HepG2 (cell line): ENCODE measurements around the gene EREG. TPM values are rescaled to one million over a fixed set of nuclear protein-coding genes. Genes with fewer than 3 reads are reported as not detected.

Source experiments
- ATAC-seq: fragments of 200-7000 bp; cut with Tn5 transposase; 3 replicates; pipeline ENCODE4 v1.9.1; 2020; ENCODE audit warnings: mild to moderate bottlenecking, moderate library complexity
- BruUV-seq: library from RNA; stranded (reverse); fragments of 400-500 nt; replicated peaks from 2 replicates; lab custom pipeline; 2021; lab: Mats Ljungman, UMichigan
- CTCF ChIA-PET: fragments of 300-600 bp; formaldehyde crosslinking; extraction: SDS; loops from one replicate; lab custom pipeline; 2021; ENCODE audit warnings: low total read pairs, inconsistent platforms, low intra/inter-chr PET ratio; lab: Yijun Ruan, JAX
- POLR2A ChIA-PET: fragments of 350-600 bp; sonication (Branson Sonifier 250); formaldehyde crosslinking; loops from one replicate; lab custom pipeline; 2020; ENCODE audit warnings: antibody characterized with exemption, inconsistent platforms; lab: Yijun Ruan, JAX
- DNase-seq: peaks from one replicate; pipeline ENCODE4 v3.0.0-alpha.2; 2015; ENCODE audit warnings: low spot score
- FAIRE-seq: peaks from 3 replicates; lab custom pipeline; 2011; peaks lifted over from hg19 to GRCh38; lab: Jason Lieb, UNC
- H2AFZ ChIP-seq: one replicate; pipeline ENCODE4 v1.6.1; 2011; ENCODE audit warnings: low read length, inconsistent platforms
- H3K27ac ChIP-seq: fragments of 300-600 bp; 3 replicates; pipeline ENCODE4 v1.8.0; 2011; ENCODE audit warnings: mixed run types, mild to moderate bottlenecking, mixed read lengths, low read length, inconsistent platforms; ENCODE audit not compliant: insufficient read depth; ENCODE audit errors: extremely low read length
- H3K27me3 ChIP-seq, 2 experiments: fragments of 200-600 bp in 1 of 2; 2 replicates in 1 of 2; 3 replicates in 1 of 2; pipeline versions ENCODE4 v1.6.0 to v1.8.0; 2011; ENCODE audit warnings: low read length in 2 of 2, mild to moderate bottlenecking in 2 of 2, moderate library complexity in 2 of 2, inconsistent platforms in 1 of 2; ENCODE audit not compliant: insufficient read depth in 2 of 2, control insufficient read depth in 1 of 2
- H3K36me3 ChIP-seq, 2 experiments: fragments of 200-600 bp in 1 of 2; replicated peaks in 1 of 2; 2 replicates in 1 of 2; 3 replicates in 1 of 2; pipeline versions ENCODE4 v1.5.1 to v1.8.0; 2011; ENCODE audit warnings: low read length in 2 of 2, inconsistent platforms in 1 of 2; ENCODE audit not compliant: insufficient read depth in 2 of 2, control insufficient read depth in 1 of 2
- H3K4me1 ChIP-seq: 2 replicates; pipeline ENCODE4 v1.5.1; 2012; ENCODE audit warnings: low read length, inconsistent platforms; ENCODE audit not compliant: insufficient read depth
- H3K4me2 ChIP-seq: 2 replicates; pipeline ENCODE4 v1.6.0; 2011; ENCODE audit warnings: low read depth, low read length, inconsistent platforms
- H3K4me3 ChIP-seq, 3 experiments: fragments of 200-600 bp in 1 of 3; sonication (generic), shearing (Covaris generic) in 1 of 3; replicated peaks in 1 of 3; 2 replicates each; pipeline ENCODE4 v1.5.1; 2011 to 2016; ENCODE audit warnings: low read length in 3 of 3, inconsistent platforms in 2 of 3, low read depth in 2 of 3, mild to moderate bottlenecking in 2 of 3, control low read depth in 1 of 3, mixed read lengths in 1 of 3; ENCODE audit not compliant: insufficient read depth in 1 of 3
- H3K79me2 ChIP-seq: one replicate; pipeline ENCODE4 v1.6.1; 2011; ENCODE audit warnings: low read length, inconsistent platforms; ENCODE audit not compliant: insufficient read depth
- H3K9ac ChIP-seq: 2 replicates; pipeline ENCODE4 v1.6.0; 2011; ENCODE audit warnings: mild to moderate bottlenecking, low read depth, low read length, inconsistent platforms; ENCODE audit not compliant: insufficient read depth
- H3K9me3 ChIP-seq: 2 replicates; pipeline ENCODE4 v1.5.1; 2012; ENCODE audit warnings: mild to moderate bottlenecking, low read length
- H4K20me1 ChIP-seq: 2 replicates; pipeline ENCODE4 v1.6.0; 2011; ENCODE audit warnings: inconsistent platforms, mild to moderate bottlenecking, low read length, moderate library complexity; ENCODE audit not compliant: insufficient read depth
- AGO2 ChIP-seq: fragments of 200-400 bp; formaldehyde crosslinking; optimal IDR thresholded peaks from 2 replicates; pipeline ENCODE3; 2017; ENCODE audit warnings: mild to moderate bottlenecking, low read depth, low read length, moderate library complexity
- IKZF1 ChIP-seq: fragments of 450-650 bp; IDR thresholded peaks from 2 replicates; pipeline ENCODE4 v1.7.1; 2016
- JUN ChIP-seq: sonication (generic); formaldehyde crosslinking; IDR thresholded peaks from 2 replicates; pipeline ENCODE4 v1.4.0; 2020; ENCODE audit warnings: mild to moderate bottlenecking, missing genetic modification reagents
- NFYB ChIP-seq: sonication (generic); formaldehyde crosslinking; IDR thresholded peaks from 2 replicates; pipeline ENCODE4 v1.4.0; 2020; ENCODE audit warnings: missing genetic modification reagents
- SATB2 ChIP-seq: sonication (generic); formaldehyde crosslinking; IDR thresholded peaks from 2 replicates; pipeline ENCODE4 v1.5.0; 2020; ENCODE audit warnings: missing genetic modification reagents
- SRY ChIP-seq: sonication (generic); formaldehyde crosslinking; IDR thresholded peaks from 2 replicates; pipeline ENCODE4 v1.8.0; 2022; ENCODE audit warnings: mild to moderate bottlenecking, missing genetic modification reagents
- ZFP62 ChIP-seq: sonication (generic); formaldehyde crosslinking; IDR thresholded peaks from 2 replicates; pipeline ENCODE4 v1.4.0; 2020; ENCODE audit warnings: missing genetic modification reagents
- ZNF761 ChIP-seq: sonication (generic); formaldehyde crosslinking; conservative IDR thresholded peaks from 2 replicates; pipeline ENCODE4 v1.4.0; 2020; ENCODE audit warnings: mild to moderate bottlenecking, missing genetic modification reagents
- ZSCAN20 ChIP-seq: sonication (generic); formaldehyde crosslinking; IDR thresholded peaks from 2 replicates; pipeline ENCODE4 v1.4.0; 2020; ENCODE audit warnings: missing genetic modification reagents, mild to moderate bottlenecking, borderline replicate concordance
- WGBS: methylation state at CpG from one replicate; pipeline ENCODE4 v1.1.6; 2017; ENCODE audit warnings: low lambda C conversion rate; 5-methylcytosine and 5-hydroxymethylcytosine counted together
- in situ Hi-C: cut with HindIII; loops from 2 replicates; pipeline ENCODE4 v1.10.0; 2017; ENCODE audit warnings: low pct_unique_long_range_greater_than_20kb; ENCODE audit not compliant: extremely low pct_ligation_motif_present
- intact Hi-C: fragments of 100-400 bp; cut with micrococcal nuclease; formaldehyde crosslinking; loops from one replicate; pipeline ENCODE4 v1.10.0; 2022; ENCODE audit not compliant: unreplicated experiment
- polyA plus RNA-seq, 8 experiments: library from polyadenylated mRNA; depleted of rRNA in 3 of 8; stranded (reverse) in 7 of 8; unstranded in 1 of 8; fragments of >200 nt; fragmentation: Illumina TruSeq in 4 of 8; extraction: Trizol in 4 of 8; gene quantifications; 2 replicates each; pipeline versions ENCODE4 v1.2.1 to v1.2.3, GENCODE V29; 2011 to 2016; ENCODE audit warnings: low read depth in 4 of 8, missing spikeins in 1 of 8, mixed read lengths in 1 of 8; ENCODE audit not compliant: insufficient read depth in 1 of 8
- total RNA-seq, 5 experiments: library from RNA; depleted of rRNA; stranded (reverse); fragments of >200 nt; fragmentation: Illumina TruSeq; extraction: Trizol; gene quantifications; 2 replicates each; pipeline ENCODE4 v1.2.3, GENCODE V29; 2016; ENCODE audit warnings: low read depth in 1 of 5
- TF ChIP-seq, protein P1 (sequence below): sonication (generic); formaldehyde crosslinking; IDR thresholded peaks from 2 replicates; pipeline ENCODE4 v1.5.0; 2020; ENCODE audit warnings: mild to moderate bottlenecking, missing genetic modification reagents, moderate library complexity
- TF ChIP-seq, protein P2 (sequence below): sonication (generic); formaldehyde crosslinking; IDR thresholded peaks from 2 replicates; pipeline ENCODE4 v1.4.0; 2020; ENCODE audit warnings: missing genetic modification reagents, borderline replicate concordance
- TF ChIP-seq, protein P3 (sequence below): sonication (generic); formaldehyde crosslinking; IDR thresholded peaks from 2 replicates; pipeline ENCODE4; 2020; ENCODE audit warnings: missing genetic modification reagents, mild to moderate bottlenecking, borderline replicate concordance

EREG gene
- total and polyA plus RNA-seq, 2 of the 13 experiments (the other 11 are each of a cell fraction or from before 2014, with no cell fraction given), result 0.11 to 0.13 TPM

DNA sequence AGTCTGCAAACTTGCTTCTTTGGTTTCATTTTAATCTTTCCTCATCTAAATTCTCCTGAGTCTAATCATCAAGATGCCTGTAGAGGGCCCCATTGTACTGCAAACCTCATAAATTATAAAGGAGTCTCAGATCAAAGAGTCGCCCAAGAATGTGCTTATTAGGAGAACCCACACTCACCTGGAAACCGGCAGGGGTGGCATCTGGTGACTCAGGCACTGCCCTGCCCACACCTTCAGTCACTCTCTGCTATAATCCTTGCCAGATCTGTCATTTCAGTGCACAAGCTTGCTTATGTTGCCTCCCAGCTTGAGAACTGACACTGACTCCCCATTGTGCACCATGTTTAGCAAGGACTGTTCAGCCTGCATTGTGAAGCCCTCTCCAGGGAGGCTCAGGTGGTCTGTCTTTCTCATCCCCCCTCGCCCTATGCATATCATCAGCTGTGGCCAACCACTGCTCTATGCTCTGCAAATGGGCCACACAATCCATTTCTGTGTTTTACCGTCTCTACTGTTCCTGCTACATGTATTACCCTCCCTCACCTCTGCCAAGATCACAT lies 44.3 kb upstream of the EREG start (continued):
- TF ChIP-seq, protein P1, sequence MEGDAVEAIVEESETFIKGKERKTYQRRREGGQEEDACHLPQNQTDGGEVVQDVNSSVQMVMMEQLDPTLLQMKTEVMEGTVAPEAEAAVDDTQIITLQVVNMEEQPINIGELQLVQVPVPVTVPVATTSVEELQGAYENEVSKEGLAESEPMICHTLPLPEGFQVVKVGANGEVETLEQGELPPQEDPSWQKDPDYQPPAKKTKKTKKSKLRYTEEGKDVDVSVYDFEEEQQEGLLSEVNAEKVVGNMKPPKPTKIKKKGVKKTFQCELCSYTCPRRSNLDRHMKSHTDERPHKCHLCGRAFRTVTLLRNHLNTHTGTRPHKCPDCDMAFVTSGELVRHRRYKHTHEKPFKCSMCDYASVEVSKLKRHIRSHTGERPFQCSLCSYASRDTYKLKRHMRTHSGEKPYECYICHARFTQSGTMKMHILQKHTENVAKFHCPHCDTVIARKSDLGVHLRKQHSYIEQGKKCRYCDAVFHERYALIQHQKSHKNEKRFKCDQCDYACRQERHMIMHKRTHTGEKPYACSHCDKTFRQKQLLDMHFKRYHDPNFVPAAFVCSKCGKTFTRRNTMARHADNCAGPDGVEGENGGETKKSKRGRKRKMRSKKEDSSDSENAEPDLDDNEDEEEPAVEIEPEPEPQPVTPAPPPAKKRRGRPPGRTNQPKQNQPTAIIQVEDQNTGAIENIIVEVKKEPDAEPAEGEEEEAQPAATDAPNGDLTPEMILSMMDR (CRISPR knock-in tag), result peak; percentile 42
- no peak for TF ChIP-seq ZSCAN20 (CRISPR knock-in tag)
- TF ChIP-seq, protein P2, sequence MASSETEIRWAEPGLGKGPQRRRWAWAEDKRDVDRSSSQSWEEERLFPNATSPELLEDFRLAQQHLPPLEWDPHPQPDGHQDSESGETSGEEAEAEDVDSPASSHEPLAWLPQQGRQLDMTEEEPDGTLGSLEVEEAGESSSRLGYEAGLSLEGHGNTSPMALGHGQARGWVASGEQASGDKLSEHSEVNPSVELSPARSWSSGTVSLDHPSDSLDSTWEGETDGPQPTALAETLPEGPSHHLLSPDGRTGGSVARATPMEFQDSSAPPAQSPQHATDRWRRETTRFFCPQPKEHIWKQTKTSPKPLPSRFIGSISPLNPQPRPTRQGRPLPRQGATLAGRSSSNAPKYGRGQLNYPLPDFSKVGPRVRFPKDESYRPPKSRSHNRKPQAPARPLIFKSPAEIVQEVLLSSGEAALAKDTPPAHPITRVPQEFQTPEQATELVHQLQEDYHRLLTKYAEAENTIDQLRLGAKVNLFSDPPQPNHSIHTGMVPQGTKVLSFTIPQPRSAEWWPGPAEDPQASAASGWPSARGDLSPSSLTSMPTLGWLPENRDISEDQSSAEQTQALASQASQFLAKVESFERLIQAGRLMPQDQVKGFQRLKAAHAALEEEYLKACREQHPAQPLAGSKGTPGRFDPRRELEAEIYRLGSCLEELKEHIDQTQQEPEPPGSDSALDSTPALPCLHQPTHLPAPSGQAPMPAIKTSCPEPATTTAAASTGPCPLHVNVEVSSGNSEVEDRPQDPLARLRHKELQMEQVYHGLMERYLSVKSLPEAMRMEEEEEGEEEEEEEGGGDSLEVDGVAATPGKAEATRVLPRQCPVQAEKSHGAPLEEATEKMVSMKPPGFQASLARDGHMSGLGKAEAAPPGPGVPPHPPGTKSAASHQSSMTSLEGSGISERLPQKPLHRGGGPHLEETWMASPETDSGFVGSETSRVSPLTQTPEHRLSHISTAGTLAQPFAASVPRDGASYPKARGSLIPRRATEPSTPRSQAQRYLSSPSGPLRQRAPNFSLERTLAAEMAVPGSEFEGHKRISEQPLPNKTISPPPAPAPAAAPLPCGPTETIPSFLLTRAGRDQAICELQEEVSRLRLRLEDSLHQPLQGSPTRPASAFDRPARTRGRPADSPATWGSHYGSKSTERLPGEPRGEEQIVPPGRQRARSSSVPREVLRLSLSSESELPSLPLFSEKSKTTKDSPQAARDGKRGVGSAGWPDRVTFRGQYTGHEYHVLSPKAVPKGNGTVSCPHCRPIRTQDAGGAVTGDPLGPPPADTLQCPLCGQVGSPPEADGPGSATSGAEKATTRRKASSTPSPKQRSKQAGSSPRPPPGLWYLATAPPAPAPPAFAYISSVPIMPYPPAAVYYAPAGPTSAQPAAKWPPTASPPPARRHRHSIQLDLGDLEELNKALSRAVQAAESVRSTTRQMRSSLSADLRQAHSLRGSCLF (CRISPR knock-in tag), result no peak

DNA sequence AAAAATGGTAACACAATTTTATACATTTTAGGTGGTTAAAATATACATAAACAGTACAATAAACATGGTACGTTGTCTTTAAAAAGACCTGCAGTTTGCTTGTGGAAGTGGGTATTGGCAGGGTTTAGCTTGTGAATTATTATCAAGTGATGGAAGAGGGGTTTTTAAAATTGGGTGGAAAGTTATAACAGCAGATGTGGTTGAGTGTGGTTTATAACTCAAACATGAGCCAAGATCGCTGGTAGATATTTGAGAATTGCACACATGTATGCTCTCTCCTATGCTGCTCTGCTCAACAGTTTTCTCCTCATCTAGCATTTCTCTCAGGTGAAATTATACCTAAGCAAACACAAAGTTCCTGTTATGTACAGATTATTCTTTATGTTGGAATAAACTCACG lies 42.6 kb upstream of the EREG start:
- Histone ChIP-seq H2AFZ (no peak overlapping the region), H3K9ac (no peak overlapping the region), H4K20me1 (no peaks in the 10 kb centered on the region), H3K4me1 (no peaks in the 10 kb centered on the region), H3K4me3 (no peak overlapping the region), H3K36me3 (no peaks in the 10 kb centered on the region), H3K4me2 (no peak overlapping the region), H3K79me2 (no peaks in the 10 kb centered on the region), H3K27ac (no peak overlapping the region), H3K9me3 (no peaks in the 10 kb centered on the region), H3K27me3 (no peaks in the 10 kb centered on the region)
- no TSS peak for BruUV-seq
- in situ Hi-C loops (loop anchor here (5.0 kb wide), 1 partner anchor 350 kb away; no protein-coding TSS in a partner anchor), intact Hi-C loops (no loop called here)
- ATAC-seq, result no peak
- whole genome bisulfite sequencing, result 42% methylated on average over 3 of the region's 3 CpGs
- POLR2A ChIA-PET, result no interaction called here
- TF ChIP-seq ZNF761 (CRISPR knock-in tag) (no peak), SATB2 (CRISPR knock-in tag) (no peak), IKZF1 (no peak), AGO2 (no peak), NFYB (CRISPR knock-in tag) (no peak), JUN (CRISPR knock-in tag) (no peak), SRY (CRISPR knock-in tag) (no peak), ZFP62 (CRISPR knock-in tag) (no peak)
- TF ChIP-seq, protein P3, sequence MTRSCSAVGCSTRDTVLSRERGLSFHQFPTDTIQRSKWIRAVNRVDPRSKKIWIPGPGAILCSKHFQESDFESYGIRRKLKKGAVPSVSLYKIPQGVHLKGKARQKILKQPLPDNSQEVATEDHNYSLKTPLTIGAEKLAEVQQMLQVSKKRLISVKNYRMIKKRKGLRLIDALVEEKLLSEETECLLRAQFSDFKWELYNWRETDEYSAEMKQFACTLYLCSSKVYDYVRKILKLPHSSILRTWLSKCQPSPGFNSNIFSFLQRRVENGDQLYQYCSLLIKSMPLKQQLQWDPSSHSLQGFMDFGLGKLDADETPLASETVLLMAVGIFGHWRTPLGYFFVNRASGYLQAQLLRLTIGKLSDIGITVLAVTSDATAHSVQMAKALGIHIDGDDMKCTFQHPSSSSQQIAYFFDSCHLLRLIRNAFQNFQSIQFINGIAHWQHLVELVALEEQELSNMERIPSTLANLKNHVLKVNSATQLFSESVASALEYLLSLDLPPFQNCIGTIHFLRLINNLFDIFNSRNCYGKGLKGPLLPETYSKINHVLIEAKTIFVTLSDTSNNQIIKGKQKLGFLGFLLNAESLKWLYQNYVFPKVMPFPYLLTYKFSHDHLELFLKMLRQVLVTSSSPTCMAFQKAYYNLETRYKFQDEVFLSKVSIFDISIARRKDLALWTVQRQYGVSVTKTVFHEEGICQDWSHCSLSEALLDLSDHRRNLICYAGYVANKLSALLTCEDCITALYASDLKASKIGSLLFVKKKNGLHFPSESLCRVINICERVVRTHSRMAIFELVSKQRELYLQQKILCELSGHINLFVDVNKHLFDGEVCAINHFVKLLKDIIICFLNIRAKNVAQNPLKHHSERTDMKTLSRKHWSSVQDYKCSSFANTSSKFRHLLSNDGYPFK (CRISPR knock-in tag), result no peak
- no peak for FAIRE-seq
- no peak for DNase-seq
- CTCF ChIA-PET, result interaction anchor here (3.2 kb wide), 1 partner anchor 353 kb away, joined by 25 read pairs; no protein-coding TSS in a partner anchor
